ENCODE data around the gene OTOGL.

The OTOGL gene

GRCh38 chr12:80261403-80261802, 162.1 kb downstream of the OTOGL start:
- Histone ChIP-seq H3K4me1 (ENCODE audit: insufficient read depth, poor library complexity, severe bottlenecking) (no peaks in the 10 kb centered on the region), H3K27ac (ENCODE audit: poor library complexity, severe bottlenecking) (no peak overlapping the region), H3K9me3 (ENCODE audit: severe bottlenecking) (no peaks in the 10 kb centered on the region), H3K36me3 (ENCODE audit: low read depth) (no peaks in the 10 kb centered on the region), H3K4me3 (ENCODE audit: severe bottlenecking) (no peak overlapping the region), H3K27me3 (ENCODE audit: insufficient read depth, poor library complexity, severe bottlenecking) (no peaks in the 10 kb centered on the region)
- TF ChIP-seq CTCF (IDR thresholded peaks at IDR 0.05; ENCODE audit: poor library complexity, severe bottlenecking) = no peak
- DNase-seq (ENCODE audit: low spot score) = no peak
- ATAC-seq (ENCODE audit: low read depth) = no peak

GRCh38 chr12:80262346-80262745, 163.0 kb downstream of the OTOGL start:
- ATAC-seq (ENCODE audit: low read depth) = no peak
- H3K27me3 ChIP-seq (ENCODE audit: insufficient read depth, poor library complexity, severe bottlenecking) = no peaks in the 10 kb centered on the region
- H3K27ac ChIP-seq (ENCODE audit: poor library complexity, severe bottlenecking) = no peak overlapping the region
- no peak for DNase-seq (ENCODE audit: low spot score)
- TF ChIP-seq CTCF (IDR thresholded peaks at IDR 0.05; ENCODE audit: poor library complexity, severe bottlenecking) = no peak
- no peaks in the 10 kb centered on the region for H3K36me3 ChIP-seq (ENCODE audit: low read depth)
- H3K9me3 ChIP-seq (ENCODE audit: severe bottlenecking) = no peaks in the 10 kb centered on the region
- H3K4me1 ChIP-seq (ENCODE audit: insufficient read depth, poor library complexity, severe bottlenecking) = no peaks in the 10 kb centered on the region
- H3K4me3 ChIP-seq (ENCODE audit: severe bottlenecking) = no peak overlapping the region

- H3K36me3 ChIP-seq (ENCODE audit: low read depth) = no peaks in the 10 kb centered on the region
- no peaks in the 10 kb centered on the region for H3K4me1 ChIP-seq (ENCODE audit: insufficient read depth, poor library complexity, severe bottlenecking)
- DNase-seq (ENCODE audit: low spot score) (no peak), ATAC-seq (ENCODE audit: low read depth) (no peak)
- no peaks in the 10 kb centered on the region for H3K9me3 ChIP-seq (ENCODE audit: severe bottlenecking)
- TF ChIP-seq CTCF (IDR thresholded peaks at IDR 0.05; ENCODE audit: poor library complexity, severe bottlenecking) = no peak
- H3K4me3 ChIP-seq (ENCODE audit: severe bottlenecking) = no peak overlapping the region
- no peak overlapping the region for H3K27ac ChIP-seq (ENCODE audit: poor library complexity, severe bottlenecking)
- H3K27me3 ChIP-seq (ENCODE audit: insufficient read depth, poor library complexity, severe bottlenecking) = no peaks in the 10 kb centered on the region
Observed at GRCh38 chr12:80262771-80263170, 163.4 kb downstream of the OTOGL start.

GRCh38 chr12:80264386-80264785, 165.0 kb downstream of the OTOGL start:
- Histone ChIP-seq H3K27ac (ENCODE audit: poor library complexity, severe bottlenecking) (no peak overlapping the region), H3K9me3 (ENCODE audit: severe bottlenecking) (no peaks in the 10 kb centered on the region), H3K4me1 (ENCODE audit: insufficient read depth, poor library complexity, severe bottlenecking) (peaks cover 12% of the 10 kb centered on the region), H3K27me3 (ENCODE audit: insufficient read depth, poor library complexity, severe bottlenecking) (no peaks in the 10 kb centered on the region), H3K36me3 (ENCODE audit: low read depth) (no peaks in the 10 kb centered on the region), H3K4me3 (ENCODE audit: severe bottlenecking) (no peak overlapping the region)
- TF ChIP-seq CTCF (IDR thresholded peaks at IDR 0.05; ENCODE audit: poor library complexity, severe bottlenecking) = no peak
- DNase-seq (ENCODE audit: low spot score) = no peak
- ATAC-seq (ENCODE audit: low read depth) = no peak

- TF ChIP-seq CTCF (IDR thresholded peaks at IDR 0.05; ENCODE audit: poor library complexity, severe bottlenecking) = no peak
- Histone ChIP-seq H3K9me3 (ENCODE audit: severe bottlenecking) (no peaks in the 10 kb centered on the region), H3K27ac (ENCODE audit: poor library complexity, severe bottlenecking) (no peak overlapping the region), H3K4me3 (ENCODE audit: severe bottlenecking) (no peak overlapping the region), H3K4me1 (ENCODE audit: insufficient read depth, poor library complexity, severe bottlenecking) (peaks cover 17% of the 10 kb centered on the region), H3K27me3 (ENCODE audit: insufficient read depth, poor library complexity, severe bottlenecking) (no peaks in the 10 kb centered on the region), H3K36me3 (ENCODE audit: low read depth) (no peaks in the 10 kb centered on the region)
- DNase-seq (ENCODE audit: low spot score) (no peak), ATAC-seq (ENCODE audit: low read depth) (no peak)
Observed at GRCh38 chr12:80264891-80265290, 165.6 kb downstream of the OTOGL start.

Measured in RWPE2 (cell line).